ENCODE data around the gene SHROOM1.
"Not testable (repeated sequence)": the region's sequence is repeated elsewhere in the genome, so short reads cannot be mapped to it uniquely, and the experiment has no call there.

SHROOM1 gene

DNA sequence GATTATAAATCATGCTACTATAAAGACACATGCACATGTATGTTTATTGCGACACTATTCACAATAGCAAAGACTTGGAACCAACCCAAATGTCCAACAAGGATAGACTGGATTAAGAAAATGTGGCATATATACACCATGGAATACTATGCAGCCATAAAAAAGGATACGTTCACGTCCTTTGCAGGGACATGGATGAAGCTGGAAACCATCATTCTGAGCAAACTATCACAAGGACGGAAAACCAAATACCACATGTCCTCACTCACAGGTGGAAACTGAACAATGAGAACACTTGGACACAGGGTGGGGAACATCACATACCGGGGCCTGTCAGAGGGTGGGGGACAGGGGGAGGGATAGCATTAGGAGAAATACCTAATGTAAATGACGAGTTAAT is 24.6 kb downstream of the SHROOM1 start:
- not testable (repeated sequence) for DNase-seq

DNA sequence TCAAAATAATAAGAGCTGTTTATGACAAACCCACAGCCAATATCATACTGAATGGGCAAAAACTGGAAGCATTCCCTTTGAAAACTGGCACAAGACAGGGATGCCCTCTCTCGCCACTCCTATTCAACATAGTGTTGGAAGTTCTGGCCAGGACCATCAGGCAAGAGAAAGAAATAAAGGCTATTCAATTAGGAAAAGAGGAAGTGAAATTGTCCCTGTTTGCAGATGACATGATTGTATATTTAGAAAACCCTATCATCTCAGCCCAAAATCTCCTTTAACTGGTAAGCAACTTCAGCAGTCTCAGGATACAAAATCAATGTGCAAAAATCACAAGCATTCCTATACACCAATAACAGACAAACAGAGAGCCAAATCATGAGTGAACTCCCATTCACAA is 26.2 kb downstream of the SHROOM1 start:
- DNase-seq = not testable (repeated sequence)

DNA sequence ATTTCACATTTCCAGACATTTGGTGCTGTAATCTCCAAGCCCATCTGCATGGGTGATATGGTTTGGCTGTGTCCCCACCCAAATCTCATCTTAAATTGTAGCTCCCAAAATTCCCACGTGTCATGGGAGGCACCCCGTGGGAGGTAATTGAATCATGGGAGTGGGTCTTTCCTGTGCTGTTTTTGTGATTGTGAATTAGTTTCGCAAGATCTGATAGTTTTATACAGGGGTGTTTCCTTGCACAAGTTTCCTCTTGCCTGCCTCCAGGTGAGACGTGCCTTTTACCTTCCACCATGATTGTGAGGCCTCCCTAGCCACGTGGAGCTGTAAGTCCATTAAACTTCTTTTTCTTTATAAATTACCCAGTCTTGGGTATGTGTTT is 27.8 kb downstream of the SHROOM1 start:
- not testable (repeated sequence) for DNase-seq

DNA sequence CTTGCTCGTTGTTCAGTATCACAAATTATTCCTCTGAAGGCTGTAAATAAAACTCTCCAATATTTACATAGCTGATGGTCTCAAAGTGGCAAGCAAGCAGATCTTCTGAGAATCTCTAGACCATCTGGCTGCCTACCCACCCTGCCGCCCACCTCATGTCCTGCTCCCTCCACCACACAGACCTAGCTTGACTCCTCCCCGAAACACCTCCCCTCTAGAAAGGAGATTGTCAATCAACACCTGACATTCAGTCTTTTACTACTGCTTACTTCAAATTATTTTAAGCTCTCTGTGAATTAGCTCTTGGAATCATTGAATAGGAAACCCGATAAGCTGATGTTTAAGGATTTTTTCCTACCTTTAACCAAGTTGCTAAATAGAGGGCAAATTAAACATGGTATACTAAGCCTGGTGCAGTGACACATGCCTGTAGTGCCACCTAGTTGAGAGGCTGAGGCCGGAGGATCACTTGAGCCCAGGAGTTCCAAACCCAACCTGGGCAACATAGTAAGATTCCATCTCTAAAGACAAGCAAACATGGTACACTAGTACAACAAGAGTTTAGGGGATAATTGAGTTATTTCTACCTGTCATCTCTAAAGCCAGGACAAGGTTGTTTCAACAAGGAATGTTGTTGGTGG is 28.3 kb downstream of the SHROOM1 start:
- no peak for DNase-seq

DNA sequence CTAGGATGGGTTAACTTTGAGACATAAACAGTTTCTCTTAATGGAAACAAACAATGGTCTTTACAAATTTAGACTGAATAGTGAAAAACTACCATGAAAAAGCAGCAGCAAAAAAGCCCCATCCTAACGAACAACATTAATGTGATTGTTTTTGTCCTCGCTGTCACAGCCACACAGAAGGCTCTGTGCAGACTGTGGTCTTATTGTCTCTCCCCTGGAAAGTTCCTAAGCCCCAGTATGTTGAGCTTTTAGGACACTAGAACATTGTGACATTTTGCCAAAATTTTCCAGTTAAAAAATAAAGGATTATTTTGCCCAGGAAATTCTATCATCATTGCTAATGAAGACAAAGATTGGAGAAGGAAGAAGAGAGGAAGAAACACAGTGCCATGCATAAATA is 29.9 kb downstream of the SHROOM1 start:
- DNase-seq = no peak

DNA sequence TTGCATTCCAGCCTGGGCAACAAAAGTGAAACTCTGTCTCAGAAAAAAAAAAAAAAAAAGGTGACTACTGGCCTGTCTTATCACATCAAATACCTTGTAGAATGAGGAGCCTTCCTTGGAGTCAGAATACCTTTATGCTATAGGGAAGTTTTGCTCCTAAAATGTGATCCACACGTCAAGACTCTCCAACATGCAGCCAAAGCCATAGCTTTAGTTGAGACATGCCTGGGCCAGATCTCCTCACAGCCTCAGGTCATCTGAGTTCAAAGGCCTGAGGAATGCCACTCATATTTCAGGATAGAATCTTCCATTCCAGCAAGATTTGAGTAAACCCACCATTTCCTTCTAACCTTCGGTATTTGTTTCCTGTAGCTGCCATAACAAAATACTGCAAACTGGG is 31.1 kb downstream of the SHROOM1 start:
- no peak for DNase-seq

DNA sequence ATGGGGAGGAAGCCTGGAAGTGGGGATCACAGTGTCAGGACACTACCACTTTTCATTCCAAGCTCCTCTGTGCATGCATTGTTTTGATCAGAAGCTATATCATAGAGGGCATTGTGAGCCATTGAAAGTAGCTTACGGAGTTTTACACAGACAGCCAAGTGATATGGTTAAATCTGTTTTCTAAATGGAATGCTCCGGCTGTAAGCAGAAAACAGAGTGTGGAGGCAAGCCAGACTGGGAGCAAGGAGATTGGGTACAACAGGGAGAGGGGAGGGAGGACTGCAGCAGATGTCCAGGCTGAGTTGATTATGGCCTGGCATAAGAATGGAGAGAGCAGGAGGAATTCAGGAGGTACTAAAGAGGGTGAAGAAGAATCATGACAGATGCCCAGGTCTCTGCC is 32.8 kb downstream of the SHROOM1 start:
- no peak for DNase-seq

DNA sequence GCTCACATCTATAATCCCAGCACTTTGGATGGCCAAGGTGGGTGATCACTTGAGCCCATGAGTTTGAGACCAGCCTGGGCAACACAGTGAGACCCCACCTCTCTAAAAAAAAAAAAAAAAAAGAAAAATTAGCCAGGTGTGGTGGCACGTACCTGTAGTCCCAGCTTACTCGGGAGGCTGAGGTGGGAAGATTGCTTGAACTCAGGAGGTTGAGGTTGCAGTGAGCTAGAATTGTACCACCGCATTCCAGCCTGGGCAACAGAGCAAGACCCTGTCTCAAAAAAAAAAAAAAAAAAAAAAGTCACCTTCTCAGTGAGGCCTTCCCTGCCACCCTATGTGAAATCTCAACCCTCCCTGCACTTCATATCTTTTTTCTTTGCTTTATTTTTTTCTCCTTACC is 39.4 kb downstream of the SHROOM1 start:
- no peak for DNase-seq

DNA sequence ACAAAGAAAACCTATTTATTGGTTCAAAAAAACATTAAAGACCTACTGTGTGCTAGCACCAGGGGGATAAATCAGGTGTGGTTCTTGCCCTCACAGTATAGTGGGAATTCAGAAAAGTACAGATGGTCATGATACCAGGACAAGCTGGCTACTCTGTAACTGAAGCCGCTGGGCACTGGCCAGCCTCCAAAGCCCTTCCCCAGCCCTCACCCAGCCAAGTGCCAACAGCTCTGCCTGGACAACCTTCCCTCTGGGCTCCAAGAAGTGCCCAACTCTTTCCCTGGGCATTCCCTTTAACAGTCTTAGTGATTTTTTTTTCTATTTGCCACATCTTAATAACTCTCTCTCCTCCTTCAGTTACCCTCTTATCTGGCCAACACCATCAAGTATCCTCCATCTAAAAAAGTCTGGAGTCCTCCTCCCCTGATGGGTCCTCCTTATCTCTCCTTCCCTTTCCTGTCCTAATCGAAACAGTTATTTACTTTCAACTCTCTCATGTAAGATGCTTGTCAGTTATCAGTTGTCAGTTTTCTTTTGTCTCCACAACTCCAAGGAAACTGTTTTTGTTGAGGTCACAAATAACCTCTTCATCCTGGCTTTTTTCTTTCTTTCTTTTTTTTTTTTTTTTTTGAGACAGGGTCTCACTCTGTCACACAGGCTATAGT is 40.1 kb downstream of the SHROOM1 start:
- DNase-seq = no peak

DNA sequence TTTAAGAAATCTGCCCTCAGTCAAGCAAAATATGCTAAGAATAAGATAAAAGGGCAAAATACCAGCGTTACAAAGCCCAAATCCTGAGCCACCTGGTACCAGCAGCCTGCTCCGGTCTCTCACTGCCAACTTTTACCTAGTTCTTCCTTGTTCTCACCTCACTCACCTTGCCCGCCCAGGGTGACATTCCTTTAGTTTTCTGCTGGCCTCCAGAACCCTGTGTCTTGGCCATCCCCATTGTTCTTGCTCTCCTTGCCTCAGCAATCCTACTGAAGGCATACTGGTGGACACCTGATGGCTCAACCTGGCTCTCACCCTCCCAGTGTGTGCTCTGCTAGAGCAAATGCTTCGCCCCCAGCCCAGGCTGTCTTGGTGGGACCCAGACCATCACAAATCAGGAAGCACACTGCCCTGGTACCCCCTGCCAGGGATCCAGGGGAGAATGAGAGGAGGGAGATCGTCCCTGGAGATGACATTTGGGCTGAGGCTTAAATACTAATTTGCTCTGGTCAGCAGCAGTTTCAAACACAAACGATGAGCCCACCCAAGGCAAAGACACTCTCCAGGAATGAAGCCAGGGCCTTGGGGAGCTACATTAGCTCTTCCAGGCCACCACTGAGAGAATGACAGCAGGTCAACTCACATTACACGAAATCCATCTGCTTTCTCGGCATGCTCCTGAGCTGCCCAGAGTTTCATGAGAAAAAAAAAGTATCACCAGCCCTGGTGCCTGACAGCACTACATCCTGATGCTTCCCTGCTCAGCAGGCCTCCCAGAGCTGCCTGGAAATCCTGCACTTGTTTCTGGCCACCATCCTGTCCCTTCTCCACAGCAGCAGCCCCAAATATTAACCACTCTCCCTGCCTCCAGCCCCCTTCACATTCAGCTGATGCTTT is 41.2 kb downstream of the SHROOM1 start:
- no peak for DNase-seq

DNA sequence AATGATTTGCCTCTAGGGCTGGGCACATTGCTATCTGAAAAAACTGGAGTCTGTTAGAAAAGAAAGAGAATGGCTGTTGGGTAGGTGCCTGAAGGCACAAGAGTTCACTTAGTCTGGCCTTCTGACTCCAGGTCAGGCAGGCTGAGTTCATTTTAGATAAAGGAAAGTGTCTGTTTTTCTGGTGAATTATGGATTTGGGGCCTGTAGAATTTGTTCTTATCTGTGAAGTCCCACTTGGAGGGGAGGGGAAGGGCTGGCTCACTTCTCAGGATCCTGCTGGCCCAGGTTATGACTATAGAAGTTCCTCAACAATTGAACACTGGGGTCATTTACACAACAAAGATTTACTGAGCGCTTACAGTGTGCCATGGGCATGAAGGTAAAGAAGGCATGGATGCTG is 41.9 kb downstream of the SHROOM1 start:
- no peak for DNase-seq

DNA sequence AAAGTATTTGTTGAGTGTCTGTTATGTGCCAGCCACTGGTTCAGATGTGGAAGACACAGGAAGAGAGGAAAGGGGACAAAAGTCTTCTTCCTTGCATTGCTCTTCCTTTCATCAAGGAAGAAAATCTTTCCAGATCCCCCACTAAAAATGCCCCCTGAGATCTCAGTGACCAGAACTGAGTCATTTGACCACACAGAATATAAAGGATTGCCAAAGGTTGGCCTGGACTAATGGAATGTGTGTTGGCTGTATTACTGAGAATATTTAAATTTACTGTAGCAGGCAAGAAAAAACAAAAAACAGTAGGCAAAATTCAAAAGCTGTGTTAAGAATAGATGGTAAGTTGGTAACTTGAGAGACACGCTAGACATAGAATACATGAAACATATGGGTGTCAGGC is 43.4 kb downstream of the SHROOM1 start:
- no peak for DNase-seq

DNA sequence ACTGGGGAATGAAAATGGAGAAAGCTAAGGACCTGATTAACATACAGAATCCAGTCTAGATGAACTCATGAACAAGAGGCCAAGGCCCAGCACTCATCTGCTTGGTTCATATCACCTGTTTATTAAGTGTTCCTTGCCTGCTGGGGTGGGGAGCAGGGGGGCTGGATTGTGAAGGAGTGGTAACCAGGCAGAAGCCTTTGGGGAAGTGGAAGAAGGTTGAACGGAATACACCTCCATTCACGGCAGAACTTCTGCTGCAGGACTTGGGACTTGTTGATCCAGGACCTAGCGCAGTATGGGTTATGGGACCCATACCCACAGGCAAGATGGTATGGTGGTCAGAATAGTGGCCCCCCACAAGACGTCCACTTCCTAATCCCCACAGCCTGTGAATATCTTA is 44.6 kb downstream of the SHROOM1 start:
- DNase-seq = no peak

DNA sequence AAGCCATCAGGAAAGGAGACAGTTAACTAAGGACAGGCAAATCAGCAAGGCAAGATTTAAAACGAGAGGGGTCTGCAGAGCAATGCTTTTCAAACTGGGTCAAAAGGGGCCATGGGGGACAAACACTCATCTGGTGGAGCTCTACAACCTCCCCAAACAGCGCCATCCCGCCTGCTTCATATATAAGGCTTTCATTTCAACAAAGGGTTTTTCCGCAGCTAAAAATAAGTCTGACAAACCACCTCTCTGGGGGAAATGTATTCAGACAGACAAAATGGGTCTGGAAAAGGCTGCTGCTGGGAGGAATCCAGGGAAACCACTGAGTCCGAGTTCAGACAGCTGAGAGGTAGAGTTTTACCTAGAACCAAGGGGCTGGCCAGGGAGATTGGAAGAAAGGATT is 45.1 kb downstream of the SHROOM1 start:
- DNase-seq = no peak

DNA sequence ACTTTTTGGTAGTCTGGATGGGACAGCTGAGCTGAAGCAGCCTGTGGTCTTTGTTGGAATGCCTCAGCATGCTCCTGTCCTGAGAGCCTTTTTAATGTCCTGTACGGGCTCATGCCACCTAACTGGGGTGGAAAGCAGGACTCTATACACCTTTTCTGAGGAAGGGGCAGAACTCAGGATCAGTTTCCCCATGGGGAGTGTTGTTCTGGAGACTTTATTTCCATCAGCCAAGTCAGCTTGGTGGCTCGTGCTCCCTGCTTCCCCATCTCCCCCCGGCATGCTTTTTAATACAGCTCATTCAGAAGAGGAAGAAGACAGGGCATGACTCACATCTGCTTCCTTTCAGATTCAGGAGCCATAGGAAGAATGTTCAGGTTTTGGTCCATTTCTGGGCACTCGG is 48.3 kb downstream of the SHROOM1 start:
- no peak for DNase-seq

DNA sequence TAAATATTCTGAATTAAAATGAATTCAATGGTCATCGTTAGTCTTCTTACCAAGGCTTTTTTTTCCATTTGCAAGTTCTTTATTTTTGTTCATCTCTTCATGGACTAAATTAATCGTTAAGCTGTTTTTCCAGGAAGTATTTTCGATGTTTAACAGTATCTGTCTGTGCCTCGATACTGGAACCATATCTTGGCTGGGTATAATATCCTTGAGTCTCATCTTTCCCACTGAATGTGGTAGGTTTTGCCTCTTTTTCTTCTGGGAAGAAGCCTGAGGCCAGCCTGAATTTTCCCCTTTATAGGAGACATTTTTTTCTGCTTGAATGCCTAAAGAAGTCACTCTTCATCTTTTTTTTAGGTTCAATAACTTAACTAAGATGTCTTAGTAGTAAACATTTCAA is 49.4 kb downstream of the SHROOM1 start:
- no peak for DNase-seq

DNA sequence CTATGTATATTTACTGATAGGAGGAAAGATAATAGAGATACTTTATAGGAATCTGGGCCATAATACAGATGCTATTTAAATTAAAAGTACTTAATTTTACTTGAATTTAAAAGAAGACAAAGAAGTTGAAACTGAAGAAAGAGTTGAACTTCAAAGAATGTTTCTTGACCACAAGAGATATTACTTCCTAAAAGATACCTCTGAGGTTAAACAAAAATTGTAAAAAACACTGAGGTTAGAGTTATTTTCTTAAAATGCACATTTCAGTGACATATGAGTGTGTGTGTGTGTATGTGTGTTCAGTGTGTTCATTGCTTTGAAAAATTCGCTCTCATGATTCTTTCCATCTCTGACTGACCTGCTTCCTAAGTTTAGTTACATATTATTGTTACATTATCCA is 49.9 kb downstream of the SHROOM1 start:
- no peak for DNase-seq

DNA sequence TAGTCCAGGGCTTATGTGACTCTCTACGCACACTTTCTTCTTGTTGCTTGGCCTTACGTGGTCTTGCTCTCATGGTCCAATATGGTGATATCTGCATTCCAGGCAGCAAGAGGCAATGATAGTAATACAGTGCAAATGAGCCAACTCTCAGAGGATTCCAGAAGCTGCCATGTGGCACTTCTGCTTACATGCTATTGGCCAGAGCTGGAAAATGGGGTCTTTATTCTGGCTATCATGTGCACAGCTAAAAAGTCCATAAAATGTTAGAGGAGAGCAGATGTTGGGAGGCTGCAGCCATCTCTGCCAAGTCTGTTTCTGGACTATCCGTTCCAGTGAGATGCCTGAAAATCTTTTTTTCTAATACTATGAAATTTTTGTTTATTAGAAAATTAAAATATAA is 50.5 kb downstream of the SHROOM1 start:
- no peak for DNase-seq

DNA sequence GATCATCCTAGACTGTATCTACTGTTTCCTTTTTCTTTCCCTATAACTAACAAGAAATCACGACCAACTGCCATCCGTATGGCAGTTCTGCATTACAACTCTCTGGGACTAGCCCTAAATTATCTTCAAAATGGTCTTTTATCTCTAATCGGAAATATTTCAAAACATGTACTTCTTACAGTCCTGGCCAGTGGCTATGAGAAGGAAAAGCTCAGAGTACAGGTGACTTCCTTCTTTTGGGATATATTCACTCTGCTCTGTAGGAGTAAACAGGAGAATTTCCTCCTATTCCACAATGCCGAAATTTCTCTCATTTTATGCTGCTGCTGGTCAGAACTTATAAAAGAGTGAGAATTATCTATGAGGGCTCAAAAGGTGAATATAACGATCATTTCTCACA is 51.6 kb downstream of the SHROOM1 start:
- DNase-seq = no peak

DNA sequence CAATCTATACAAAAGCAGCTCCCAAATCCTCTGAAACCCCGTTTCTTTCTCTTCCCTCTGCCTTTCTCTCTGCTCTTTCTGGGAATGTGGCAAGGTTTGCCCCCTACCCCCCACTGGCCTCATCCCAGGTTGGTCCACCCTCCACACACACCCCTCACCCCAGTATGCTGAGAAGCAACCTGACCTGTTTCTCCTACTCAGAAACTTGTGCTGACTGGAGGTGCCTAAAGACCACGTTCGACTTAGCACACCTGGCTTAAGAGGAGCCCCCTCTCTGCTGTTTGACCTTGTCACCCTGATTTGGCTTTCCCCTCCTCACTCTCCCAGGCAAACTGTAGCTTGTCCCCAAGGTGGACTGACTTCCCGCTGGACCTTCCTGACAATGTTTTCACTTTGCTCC is 52.3 kb downstream of the SHROOM1 start:
- no peak for DNase-seq

DNA sequence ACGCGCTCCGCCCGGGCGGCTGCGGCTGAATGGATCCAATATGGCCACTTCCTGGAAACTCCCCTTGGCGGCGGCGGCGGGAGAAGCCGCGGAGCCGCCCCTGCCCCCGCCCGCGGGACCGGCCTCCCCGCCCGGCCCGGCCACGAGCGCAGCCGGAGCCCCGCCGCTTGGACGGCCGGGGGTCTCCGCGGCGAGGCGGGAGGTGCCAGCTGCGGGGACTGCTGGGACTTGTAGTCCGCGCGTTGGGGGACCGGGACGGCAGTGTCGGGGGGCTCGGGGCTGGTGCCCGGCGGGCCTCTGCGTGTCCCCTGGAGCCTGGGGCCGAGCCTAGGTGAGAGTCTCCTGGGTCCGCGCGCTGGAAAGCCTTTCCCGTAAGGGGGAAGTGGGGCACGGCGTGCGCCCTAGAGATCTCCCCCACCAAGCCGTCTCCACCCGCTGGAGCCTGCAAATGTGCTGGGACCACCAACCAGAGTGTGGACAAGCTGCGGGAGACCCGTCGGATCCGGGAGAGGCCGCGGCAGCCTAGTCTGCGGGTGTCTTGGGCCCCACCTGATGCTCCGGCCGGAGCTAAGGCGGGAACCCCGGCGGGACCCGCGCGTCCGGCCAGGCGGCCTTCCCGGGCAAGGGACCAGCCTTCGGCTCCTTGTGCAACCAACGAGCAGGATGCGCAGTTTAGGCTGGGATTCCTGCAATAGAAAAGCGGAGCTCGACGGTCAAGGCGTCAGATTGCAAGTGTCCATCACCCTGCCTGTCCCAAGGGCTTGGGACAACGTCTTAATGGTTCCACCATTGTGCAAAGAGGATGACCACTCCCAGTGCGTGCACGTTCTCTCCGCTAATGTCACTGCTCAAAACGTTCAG is 53.0 kb downstream of the SHROOM1 start, which contains the start of gene SEPTIN8:
TSS of gene SEPTIN8 (minus strand) at position 31 of the 861 bp plus-strand sequence. CDS start 102 bp downstream, outside the sequence.
- DNase-seq = no peak

DNA sequence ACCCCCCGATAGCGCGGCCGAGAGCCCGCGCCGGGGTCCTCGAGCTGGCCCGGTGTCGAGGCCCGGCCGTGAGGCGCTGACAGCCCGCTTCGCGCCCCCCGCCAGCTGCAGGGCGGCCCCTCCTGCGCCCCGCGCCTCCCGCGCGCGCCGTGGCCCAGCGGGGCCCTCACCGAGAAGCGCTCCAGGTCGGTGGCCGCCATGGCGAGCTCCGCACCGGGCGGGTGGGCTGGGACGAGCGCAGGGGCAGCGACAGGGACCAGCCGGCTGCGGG is 53.6 kb downstream of the SHROOM1 start:
- DNase-seq = no peak
